ENCODE results near the gene DDX1.

GRCh38 chr2:15672961-15673918 is 81.6 kb downstream of the DDX1 start:
- TF ChIP-seq RAD21 (IDR thresholded peaks at IDR 0.05; ENCODE audit: low read length), result no peak
- no peak for TF ChIP-seq SMC3 (IDR thresholded peaks at IDR 0.05; ENCODE audit: low read depth, low read length)
- no peak for TF ChIP-seq CEBPB (IDR thresholded peaks at IDR 0.05; ENCODE audit: low read depth, low read length)
- no peak for TF ChIP-seq CTCF (conservative IDR thresholded peaks at IDR 0.05; ENCODE audit: low read depth, low read length)
- TF ChIP-seq POLR2A (IDR thresholded peaks at IDR 0.05; ENCODE audit: low read depth, low read length), result no peak
- TF ChIP-seq MAFK (IDR thresholded peaks at IDR 0.05; ENCODE audit: low read depth, low read length), result no peak
- no peak for TF ChIP-seq MXI1 (IDR thresholded peaks at IDR 0.05; ENCODE audit: borderline replicate concordance, low read depth, low read length)
- no peak for TF ChIP-seq FOS (IDR thresholded peaks at IDR 0.05; ENCODE audit: low read depth, low read length)
- TF ChIP-seq RCOR1 (IDR thresholded peaks at IDR 0.05; ENCODE audit: insufficient replicate concordance, low read length), result no peak

Data from IMR-90 (cell line).